NB4 (cell line): ENCODE results near the gene JAK1.
A peak's percentile ranks its signal among the peaks of the same experiment; 100 is the strongest.

Source experiments
- DNase-seq: peaks from one replicate; pipeline ENCODE4 v3.0.0; 2010; ENCODE audit warnings: low read depth
- H3K4me3 ChIP-seq: one replicate; pipeline ENCODE4 v1.5.1; 2011; ENCODE audit warnings: mild to moderate bottlenecking, low read depth, low read length, moderate library complexity
- MYC ChIP-seq: IDR thresholded peaks from 2 replicates; pipeline ENCODE4 v1.6.1; 2011; ENCODE audit warnings: low read depth, low read length
- POLR2A ChIP-seq: IDR thresholded peaks from 2 replicates; pipeline ENCODE4 v1.6.1; 2011; ENCODE audit warnings: mild to moderate bottlenecking; ENCODE audit not compliant: insufficient read length; ENCODE audit errors: extremely low read depth
- TF ChIP-seq, protein P1 (sequence below): IDR thresholded peaks from 2 replicates; pipeline ENCODE4 v1.6.1; 2011; ENCODE audit warnings: low read depth, low read length
- TF ChIP-seq, protein P2 (sequence below): IDR thresholded peaks from one replicate; pipeline ENCODE4 v1.5.1; 2012; ENCODE audit warnings: low read depth, low read length

Gene JAK1

DNA sequence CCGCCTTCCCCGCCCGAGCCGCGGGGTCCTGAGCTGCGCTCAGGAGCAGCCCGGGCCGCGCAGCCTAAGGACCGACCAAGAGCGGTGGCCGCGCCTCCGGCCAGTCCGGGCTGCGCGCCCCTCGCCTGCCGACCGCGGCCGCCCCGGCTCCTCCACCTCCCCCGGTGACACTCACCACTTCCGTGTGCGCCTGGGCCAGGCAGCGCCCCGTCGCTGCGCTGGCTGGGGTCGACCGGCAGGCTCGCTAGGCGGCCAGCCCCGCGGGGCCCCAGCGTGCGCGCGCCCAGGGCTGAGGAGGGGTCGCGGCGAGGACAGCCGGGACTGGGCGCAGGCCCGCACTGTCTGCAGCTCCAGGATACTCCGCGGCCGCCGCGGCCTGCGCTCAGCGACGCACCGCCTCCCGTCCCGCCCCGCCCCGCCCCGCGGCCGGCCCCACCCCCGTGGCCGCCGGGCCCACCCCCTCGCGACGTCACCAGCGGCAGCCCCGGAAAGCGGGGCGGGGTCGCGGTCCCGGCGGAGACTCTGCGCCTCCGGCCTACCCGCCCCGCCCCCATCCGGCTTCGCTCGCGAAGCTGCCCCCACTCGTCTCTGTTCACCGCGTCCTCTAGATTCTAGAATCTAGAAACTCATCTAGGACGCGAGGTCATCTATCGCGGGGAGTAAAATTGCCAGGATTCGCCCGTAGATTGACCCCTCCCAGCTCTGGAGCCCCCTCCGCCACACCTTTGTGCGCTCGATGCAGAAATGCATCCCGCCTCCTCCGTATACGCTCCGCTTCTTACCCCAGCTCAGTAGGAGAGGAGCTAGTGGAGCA is at the start of gene JAK1:
Gene JAK1 (minus strand): TSS at position 392 of the 814 bp plus-strand sequence. CDS start 80,285 bp downstream, outside the sequence.
- peak within 1 kb of the TSS; percentile 82 for H3K4me3 ChIP-seq
- TF ChIP-seq, protein P1, sequence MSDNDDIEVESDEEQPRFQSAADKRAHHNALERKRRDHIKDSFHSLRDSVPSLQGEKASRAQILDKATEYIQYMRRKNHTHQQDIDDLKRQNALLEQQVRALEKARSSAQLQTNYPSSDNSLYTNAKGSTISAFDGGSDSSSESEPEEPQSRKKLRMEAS = no peak
- TF ChIP-seq POLR2A (peak; percentile 74), MYC (no peak; the same call in none of the 2 replicates)
- TF ChIP-seq, protein P2, sequence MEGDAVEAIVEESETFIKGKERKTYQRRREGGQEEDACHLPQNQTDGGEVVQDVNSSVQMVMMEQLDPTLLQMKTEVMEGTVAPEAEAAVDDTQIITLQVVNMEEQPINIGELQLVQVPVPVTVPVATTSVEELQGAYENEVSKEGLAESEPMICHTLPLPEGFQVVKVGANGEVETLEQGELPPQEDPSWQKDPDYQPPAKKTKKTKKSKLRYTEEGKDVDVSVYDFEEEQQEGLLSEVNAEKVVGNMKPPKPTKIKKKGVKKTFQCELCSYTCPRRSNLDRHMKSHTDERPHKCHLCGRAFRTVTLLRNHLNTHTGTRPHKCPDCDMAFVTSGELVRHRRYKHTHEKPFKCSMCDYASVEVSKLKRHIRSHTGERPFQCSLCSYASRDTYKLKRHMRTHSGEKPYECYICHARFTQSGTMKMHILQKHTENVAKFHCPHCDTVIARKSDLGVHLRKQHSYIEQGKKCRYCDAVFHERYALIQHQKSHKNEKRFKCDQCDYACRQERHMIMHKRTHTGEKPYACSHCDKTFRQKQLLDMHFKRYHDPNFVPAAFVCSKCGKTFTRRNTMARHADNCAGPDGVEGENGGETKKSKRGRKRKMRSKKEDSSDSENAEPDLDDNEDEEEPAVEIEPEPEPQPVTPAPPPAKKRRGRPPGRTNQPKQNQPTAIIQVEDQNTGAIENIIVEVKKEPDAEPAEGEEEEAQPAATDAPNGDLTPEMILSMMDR = no peak
- DNase-seq = peak; percentile 84

DNA sequence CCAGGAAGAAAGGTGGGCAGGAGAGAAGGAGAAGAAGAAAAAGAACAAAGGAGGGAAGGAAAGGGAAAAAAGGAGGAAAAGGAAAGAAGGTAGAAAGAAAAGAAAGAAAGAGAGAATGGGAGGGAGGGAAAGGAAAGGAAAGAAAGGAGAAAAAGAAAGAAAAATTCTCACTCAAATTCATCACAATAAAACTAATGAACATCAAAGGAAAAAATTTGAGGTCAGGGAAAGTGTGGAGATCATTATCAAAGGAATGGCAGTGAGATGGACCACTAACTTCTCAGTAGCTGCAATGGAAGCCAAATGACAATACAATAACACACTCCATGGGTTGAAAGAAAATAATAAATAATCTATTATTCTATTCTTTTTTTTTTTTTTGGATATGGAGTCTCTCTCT is 48.0 kb upstream of the JAK1 start:
- no peak for DNase-seq
- TF ChIP-seq, protein P1 = no peak
- TF ChIP-seq, protein P2 = no peak
- TF ChIP-seq MYC (no peak), POLR2A (no peak)
- H3K4me3 ChIP-seq = no peak overlapping the region

DNA sequence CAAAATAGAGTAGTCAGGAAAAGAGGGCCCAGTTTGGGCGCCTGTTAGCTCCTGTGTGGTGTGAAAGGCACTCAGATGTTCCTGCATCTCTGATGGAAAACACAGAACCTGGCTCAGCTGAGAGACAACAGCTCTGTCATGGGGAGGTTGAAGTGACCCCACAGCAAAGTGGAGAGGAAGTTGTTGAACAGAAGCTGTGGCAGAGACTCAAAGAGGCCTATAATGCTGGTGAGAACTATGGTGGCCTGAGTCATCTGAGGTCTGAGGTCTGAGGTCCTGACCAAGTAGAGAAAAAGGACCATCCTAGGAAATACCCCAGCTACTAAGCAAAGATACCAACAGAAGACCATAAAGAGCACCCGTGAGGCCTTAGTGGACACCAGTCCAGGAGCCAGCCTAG is 45.6 kb upstream of the JAK1 start:
- DNase-seq = peak; percentile 11
- no peak overlapping the region for H3K4me3 ChIP-seq
- no peak for TF ChIP-seq MYC
- TF ChIP-seq, protein P2 = no peak
- TF ChIP-seq, protein P1 = no peak
- no peak for TF ChIP-seq POLR2A

DNA sequence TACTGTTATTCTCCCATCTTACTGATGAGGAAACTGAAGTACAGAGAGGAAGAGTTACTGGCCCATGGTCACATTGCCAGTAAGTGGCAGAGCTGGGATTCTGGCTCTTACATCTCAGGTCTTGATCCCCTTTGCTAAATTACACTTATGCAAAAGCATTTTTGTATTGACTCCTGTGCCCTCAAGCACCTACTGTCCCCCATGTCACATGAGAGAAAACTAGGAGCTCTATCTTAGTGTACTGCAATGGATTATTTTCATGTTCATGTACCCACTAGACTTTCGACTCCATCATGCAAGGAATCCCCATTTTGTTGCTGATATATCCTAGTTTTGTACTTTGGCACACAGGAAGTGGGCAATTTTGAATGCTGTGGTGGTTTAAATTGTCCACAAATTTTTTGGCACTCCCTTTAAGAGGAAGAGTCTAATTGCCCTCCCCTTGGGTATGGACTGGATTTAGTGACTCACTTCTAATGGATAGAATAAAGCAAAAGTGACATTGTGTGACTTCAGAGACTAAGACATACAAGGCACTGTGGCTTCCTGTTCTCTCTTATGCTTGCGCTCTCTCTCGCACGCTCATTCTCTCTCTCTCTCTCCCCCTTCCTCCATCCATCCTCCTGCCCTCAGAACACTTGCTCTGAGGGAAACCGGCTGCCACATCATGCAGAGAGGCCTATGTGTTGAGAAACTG is 43.5 kb upstream of the JAK1 start:
- no peak for TF ChIP-seq POLR2A
- TF ChIP-seq, protein P2 = no peak
- TF ChIP-seq, protein P1 = no peak
- TF ChIP-seq MYC = no peak
- DNase-seq = no peak
- no peak overlapping the region for H3K4me3 ChIP-seq

DNA sequence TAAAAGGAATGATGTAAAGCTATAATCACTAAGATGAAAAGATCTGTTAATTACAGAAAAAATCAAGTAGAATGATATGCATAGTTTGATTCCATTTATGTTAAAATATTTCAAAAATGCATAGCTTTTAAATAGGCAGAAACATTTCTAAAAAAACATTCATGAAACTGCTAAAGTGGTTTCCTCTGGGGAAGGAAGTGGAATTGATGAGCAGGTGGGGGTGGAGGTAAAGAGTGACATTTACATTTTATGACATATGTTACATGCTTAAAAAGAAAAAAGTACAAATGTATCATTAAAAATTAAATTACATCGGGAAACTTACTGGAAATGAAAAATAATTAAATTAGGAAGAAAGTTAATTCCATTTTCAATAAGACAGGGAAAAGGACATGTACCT is 42.8 kb upstream of the JAK1 start:
- TF ChIP-seq, protein P2 = no peak
- TF ChIP-seq POLR2A = no peak
- TF ChIP-seq MYC = no peak
- TF ChIP-seq, protein P1 = no peak
- DNase-seq = no peak
- no peak overlapping the region for H3K4me3 ChIP-seq
